ENCODE results near the gene COTL1. TPM values are rescaled to one million over a fixed set of nuclear protein-coding genes. Genes with fewer than 3 reads are reported as not detected.

Gene COTL1
- total RNA-seq, 1 donor from 2014 or later: 359 TPM

- H3K4me1 Mint-ChIP-seq (ENCODE audit: low read depth, unreplicated experiment): peaks cover 17% of the 10 kb centered on the region
Measured at GRCh38 chr16:84565669-84566495, 52.0 kb downstream of the COTL1 start.

DNA sequence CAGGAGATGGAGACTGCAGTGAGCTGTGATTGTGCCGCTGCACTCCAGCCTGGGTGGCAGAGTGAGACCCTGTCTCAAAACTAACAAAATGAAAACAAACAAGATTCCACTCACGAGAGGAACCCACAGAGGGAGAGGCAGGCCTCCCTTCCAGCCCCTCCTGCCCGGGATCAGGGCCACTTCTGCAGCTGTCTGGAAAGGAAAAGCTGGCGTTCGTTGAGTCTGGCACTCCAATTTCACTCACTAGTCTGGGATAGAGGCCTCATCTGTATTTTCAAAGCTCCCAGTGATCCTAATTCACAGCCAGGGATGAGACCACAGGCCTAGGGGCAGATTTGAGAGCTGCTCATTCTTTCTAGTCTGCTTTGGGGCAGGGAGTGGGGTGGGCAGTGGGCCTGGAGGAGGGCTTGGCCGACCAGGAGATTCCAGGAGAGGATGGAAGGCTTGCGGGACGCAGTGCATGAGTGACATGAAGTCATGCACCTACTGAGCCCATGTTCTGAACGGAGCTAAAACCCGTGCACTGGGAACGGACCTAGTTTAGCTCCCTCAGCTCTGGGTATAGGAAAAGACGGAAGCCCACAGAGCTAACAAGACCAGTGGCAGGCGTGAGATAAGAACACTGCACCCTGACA is 54.0 kb downstream of the COTL1 start:
- peaks cover 21% of the 10 kb centered on the region for H3K79me2 ChIP-seq (ENCODE audit: insufficient read depth, low read length)
- H3K4me1 Mint-ChIP-seq (ENCODE audit: low read depth, unreplicated experiment): peaks cover 17% of the 10 kb centered on the region

More at GRCh38 chr16:84565669-84566495, 52.0 kb downstream of the COTL1 start:
- Histone ChIP-seq H3K4me3 (ENCODE audit: insufficient read depth, low read depth, low read length) (no peak overlapping the region), H3K4me1 (ENCODE audit: insufficient read depth, low read length) (no peaks in the 10 kb centered on the region), H3K27ac (ENCODE audit: low read depth, low read length) (no peak overlapping the region), H4K20me1 (ENCODE audit: insufficient read depth, low read length) (peaks cover 57% of the 10 kb centered on the region), H3K9me3 (ENCODE audit: insufficient read depth, low read depth, low read length) (no peaks in the 10 kb centered on the region), H2AFZ (ENCODE audit: low read depth, low read length) (no peak overlapping the region), H3K4me2 (ENCODE audit: low read length) (no peak overlapping the region), H3K9ac (ENCODE audit: low read length) (no peak overlapping the region), H3K79me2 (ENCODE audit: insufficient read depth, low read length) (peaks cover 40% of the 10 kb centered on the region), H3K27me3 (ENCODE audit: insufficient read depth, low read length) (no peaks in the 10 kb centered on the region), H3K36me3 (ENCODE audit: insufficient read depth, low read length) (peaks cover 20% of the 10 kb centered on the region)
- peaks cover 61% of the 10 kb centered on the region for H3K36me3 Mint-ChIP-seq (ENCODE audit: low read depth, unreplicated experiment)
- H3K27me3 Mint-ChIP-seq (ENCODE audit: low read depth, unreplicated experiment): no peaks in the 10 kb centered on the region
- no peak overlapping the region for H3K4me3 Mint-ChIP-seq (ENCODE audit: unreplicated experiment)
- no peak overlapping the region for H3K27ac Mint-ChIP-seq (ENCODE audit: unreplicated experiment)
- no peak for TF ChIP-seq EZH2 (IDR thresholded peaks at IDR 0.05; ENCODE audit: insufficient read depth, low read length)
- TF ChIP-seq, protein P1, sequence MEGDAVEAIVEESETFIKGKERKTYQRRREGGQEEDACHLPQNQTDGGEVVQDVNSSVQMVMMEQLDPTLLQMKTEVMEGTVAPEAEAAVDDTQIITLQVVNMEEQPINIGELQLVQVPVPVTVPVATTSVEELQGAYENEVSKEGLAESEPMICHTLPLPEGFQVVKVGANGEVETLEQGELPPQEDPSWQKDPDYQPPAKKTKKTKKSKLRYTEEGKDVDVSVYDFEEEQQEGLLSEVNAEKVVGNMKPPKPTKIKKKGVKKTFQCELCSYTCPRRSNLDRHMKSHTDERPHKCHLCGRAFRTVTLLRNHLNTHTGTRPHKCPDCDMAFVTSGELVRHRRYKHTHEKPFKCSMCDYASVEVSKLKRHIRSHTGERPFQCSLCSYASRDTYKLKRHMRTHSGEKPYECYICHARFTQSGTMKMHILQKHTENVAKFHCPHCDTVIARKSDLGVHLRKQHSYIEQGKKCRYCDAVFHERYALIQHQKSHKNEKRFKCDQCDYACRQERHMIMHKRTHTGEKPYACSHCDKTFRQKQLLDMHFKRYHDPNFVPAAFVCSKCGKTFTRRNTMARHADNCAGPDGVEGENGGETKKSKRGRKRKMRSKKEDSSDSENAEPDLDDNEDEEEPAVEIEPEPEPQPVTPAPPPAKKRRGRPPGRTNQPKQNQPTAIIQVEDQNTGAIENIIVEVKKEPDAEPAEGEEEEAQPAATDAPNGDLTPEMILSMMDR (IDR thresholded peaks at IDR 0.05; ENCODE audit: insufficient read depth, low read depth, low read length): no peak
- peaks cover 2% of the 10 kb centered on the region for H3K9me3 Mint-ChIP-seq (ENCODE audit: unreplicated experiment)
- DNase-seq (ENCODE audit: low read depth) (no peak), FAIRE-seq (no peak)

More for the DNA sequence above, 54.0 kb downstream of the COTL1 start:
- Histone ChIP-seq H3K4me2 (ENCODE audit: low read length) (no peak overlapping the region), H3K27me3 (ENCODE audit: insufficient read depth, low read length) (no peaks in the 10 kb centered on the region), H2AFZ (ENCODE audit: low read depth, low read length) (no peak overlapping the region), H4K20me1 (ENCODE audit: insufficient read depth, low read length) (peaks cover 43% of the 10 kb centered on the region), H3K27ac (ENCODE audit: low read depth, low read length) (no peak overlapping the region), H3K9ac (ENCODE audit: low read length) (no peak overlapping the region), H3K36me3 (ENCODE audit: insufficient read depth, low read length) (peaks cover 18% of the 10 kb centered on the region), H3K4me1 (ENCODE audit: insufficient read depth, low read length) (no peaks in the 10 kb centered on the region), H3K9me3 (ENCODE audit: insufficient read depth, low read depth, low read length) (no peaks in the 10 kb centered on the region), H3K4me3 (ENCODE audit: insufficient read depth, low read depth, low read length) (no peak overlapping the region)
- H3K9me3 Mint-ChIP-seq (ENCODE audit: unreplicated experiment): peaks cover 2% of the 10 kb centered on the region
- no peak overlapping the region for H3K27ac Mint-ChIP-seq (ENCODE audit: unreplicated experiment)
- FAIRE-seq (no peak), DNase-seq (ENCODE audit: low read depth) (no peak)
- H3K27me3 Mint-ChIP-seq (ENCODE audit: low read depth, unreplicated experiment): no peaks in the 10 kb centered on the region
- TF ChIP-seq EZH2 (IDR thresholded peaks at IDR 0.05; ENCODE audit: insufficient read depth, low read length): no peak
- TF ChIP-seq, protein P1 (IDR thresholded peaks at IDR 0.05; ENCODE audit: insufficient read depth, low read depth, low read length): no peak
- H3K36me3 Mint-ChIP-seq (ENCODE audit: low read depth, unreplicated experiment): peaks cover 51% of the 10 kb centered on the region
- no peak overlapping the region for H3K4me3 Mint-ChIP-seq (ENCODE audit: unreplicated experiment)

All from astrocyte (in vitro differentiated cells and primary cell).